Lung microvascular endothelial cell (primary cell): ENCODE results near the gene APOL1. TPM values are rescaled to one million over a fixed set of nuclear protein-coding genes. Genes with fewer than 3 reads are reported as not detected.
A peak's percentile ranks its signal among the peaks of the same experiment; 100 is the strongest.

Experiments used
- DNase-seq, 2 donors: peaks; one replicate each; pipeline versions ENCODE4 v3.0.0 to v3.0.0-alpha.2; 2010; ENCODE audit warnings: low read depth in 2 of 2
- total RNA-seq: library from RNA; depleted of rRNA; stranded (reverse); fragments of >200 nt; gene quantifications from 2 replicates; pipeline ENCODE4 v1.2.1, GENCODE V29; 2014

Gene APOL1
- total RNA-seq, 1 donor from 2014 or later, result 5.8 TPM

- DNase-seq, result no peak
Measured at GRCh38 chr22:36305813-36306212, 52.9 kb downstream of the APOL1 start.

GRCh38 chr22:36306227-36306626 is 53.3 kb downstream of the APOL1 start:
- no peak for DNase-seq

GRCh38 chr22:36308880-36309279 is 55.9 kb downstream of the APOL1 start:
- no peak for DNase-seq

GRCh38 chr22:36311386-36312085 is 58.6 kb downstream of the APOL1 start:
- peak in 1 of 2 donors; percentile 42 for DNase-seq

GRCh38 chr22:36315325-36315724 is 62.4 kb downstream of the APOL1 start:
- peak; percentile 39 to 87 for DNase-seq

- no peak for DNase-seq
Measured at GRCh38 chr22:36316419-36316818, 63.5 kb downstream of the APOL1 start.

Other genes starting within 250 kb of the APOL1 start
- 83.1 and 89.4 TPM in 2 replicates for gene RBFOX2, start 224.3 kb upstream of the APOL1 start, total RNA-seq
- gene APOL3, start 92.4 kb upstream of the APOL1 start, total RNA-seq, result 95.7 and 176 TPM in 2 replicates
- gene APOL4, start 51.3 kb upstream of the APOL1 start, total RNA-seq, result 2.0 and 5.0 TPM in 2 replicates
- 39.4 and 42.5 TPM in 2 replicates for gene APOL2, start 13.6 kb upstream of the APOL1 start, total RNA-seq
- gene MYH9, start 134.8 kb downstream of the APOL1 start, total RNA-seq, result 409 and 410 TPM in 2 replicates
- gene TXN2, start 228.5 kb downstream of the APOL1 start, total RNA-seq, result 16.1 and 21.2 TPM in 2 replicates